GM12891 (cell line): Measurements from ENCODE around the gene KCNAB2.

Source experiments
- DNase-seq: peaks from one replicate; pipeline ENCODE4 v3.0.0; 2011; ENCODE audit warnings: low spot score; ENCODE audit not compliant: insufficient read length
- FAIRE-seq: peaks from 2 replicates; lab custom pipeline; 2011; peaks lifted over from hg19 to GRCh38; lab: Jason Lieb, UNC
- PAX5 ChIP-seq: IDR thresholded peaks from 2 replicates; pipeline ENCODE4 v1.6.1; 2011; ENCODE audit warnings: low read length, moderate library complexity, mild to moderate bottlenecking; ENCODE audit not compliant: insufficient read depth, severe bottlenecking
- POLR2A ChIP-seq: IDR thresholded peaks from 2 replicates; pipeline ENCODE4 v1.6.1; 2011; ENCODE audit warnings: low read depth, low read length, control low read depth
- POLR2AphosphoS5 ChIP-seq: IDR thresholded peaks from 2 replicates; pipeline ENCODE4 v1.6.1; 2011; ENCODE audit warnings: low read depth, low read length, control low read depth
- POU2F2 ChIP-seq: IDR thresholded peaks from 2 replicates; pipeline ENCODE4 v1.6.1; 2011; ENCODE audit warnings: low read depth, mild to moderate bottlenecking, control low read depth, low read length, moderate library complexity
- SPI1 ChIP-seq: IDR thresholded peaks from 2 replicates; pipeline ENCODE4 v1.6.1; 2011; ENCODE audit warnings: low read depth, low read length, control low read depth
- TAF1 ChIP-seq: IDR thresholded peaks from 2 replicates; pipeline ENCODE4 v1.6.1; 2011; ENCODE audit warnings: low read depth, low read length, control low read depth

Gene KCNAB2

GRCh38 chr1:6065093-6065858, 19.6 kb downstream of the KCNAB2 start:
- DNase-seq (no peak), FAIRE-seq (no peak)
- no peak for TF ChIP-seq POLR2AphosphoS5
- no peak for TF ChIP-seq SPI1
- TF ChIP-seq POLR2A, result no peak
- TF ChIP-seq POU2F2, result no peak
- TF ChIP-seq TAF1, result no peak
- TF ChIP-seq PAX5, result no peak

- TF ChIP-seq POLR2A (no peak), PAX5 (no peak), TAF1 (no peak), POLR2AphosphoS5 (no peak), POU2F2 (no peak), SPI1 (no peak)
- FAIRE-seq (no peak), DNase-seq (no peak)
These were observed 21.0 kb downstream of the KCNAB2 start for GRCh38 chr1:6066680-6067079.

- no peak for TF ChIP-seq POU2F2
- no peak for TF ChIP-seq TAF1
- TF ChIP-seq POLR2AphosphoS5, result no peak
- TF ChIP-seq PAX5, result no peak
- no peak for TF ChIP-seq POLR2A
- DNase-seq, result no peak
- no peak for FAIRE-seq
These were observed 22.4 kb downstream of the KCNAB2 start for GRCh38 chr1:6068073-6068472.

DNA sequence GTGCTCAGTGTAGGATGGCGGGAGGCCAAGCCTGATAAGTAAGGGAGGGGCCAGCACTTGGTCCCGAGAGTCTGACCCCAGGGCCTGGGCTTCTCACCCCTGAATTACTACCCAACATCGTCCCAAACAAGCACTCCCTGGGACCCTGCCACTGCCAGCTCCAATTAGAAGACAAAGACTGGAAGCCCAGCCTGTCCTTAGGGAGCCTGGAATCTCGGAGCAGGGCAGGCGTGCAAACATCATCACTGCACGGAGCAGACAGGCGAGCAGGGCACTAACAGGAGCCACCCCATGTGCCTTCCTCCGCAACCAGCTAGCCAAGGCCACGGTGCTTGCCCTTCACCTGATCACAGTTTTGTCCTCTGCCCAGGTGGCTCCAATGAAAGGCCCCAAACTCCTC, 23.2 kb downstream of the KCNAB2 start:
- TF ChIP-seq POU2F2, result no peak
- no peak for TF ChIP-seq SPI1
- TF ChIP-seq POLR2AphosphoS5, result no peak
- no peak for TF ChIP-seq PAX5
- TF ChIP-seq POLR2A, result no peak
- no peak for TF ChIP-seq TAF1
- DNase-seq (no peak), FAIRE-seq (no peak)

DNA sequence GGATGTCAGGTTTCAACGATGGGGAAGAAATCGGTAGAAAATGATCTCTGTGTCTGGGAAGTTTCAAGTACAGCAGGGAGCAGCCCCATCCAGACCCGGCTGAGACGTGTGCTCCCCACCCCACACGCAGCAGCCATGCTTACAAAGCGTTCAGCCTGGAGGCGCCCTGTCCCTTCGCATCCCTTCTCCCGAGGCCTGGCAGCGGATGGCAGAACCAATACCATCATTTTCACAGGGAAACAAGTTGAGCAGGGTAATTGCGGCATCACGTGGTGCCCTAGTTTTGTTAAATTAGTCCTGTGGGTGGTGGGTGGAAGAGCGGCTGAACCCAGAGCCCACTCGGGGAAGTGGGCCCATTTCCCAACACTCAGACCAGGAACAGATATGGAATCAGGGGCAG, 23.9 kb downstream of the KCNAB2 start:
- DNase-seq (no peak), FAIRE-seq (no peak)
- no peak for TF ChIP-seq TAF1
- TF ChIP-seq POLR2A, result no peak
- no peak for TF ChIP-seq PAX5
- TF ChIP-seq POU2F2, result no peak
- TF ChIP-seq SPI1, result no peak
- no peak for TF ChIP-seq POLR2AphosphoS5

GRCh38 chr1:6070450-6070974, 24.8 kb downstream of the KCNAB2 start:
- DNase-seq (no peak), FAIRE-seq (no peak)
- TF ChIP-seq POU2F2 (no peak), SPI1 (no peak), PAX5 (no peak), TAF1 (no peak), POLR2AphosphoS5 (no peak)

GRCh38 chr1:6071219-6071618, 25.5 kb downstream of the KCNAB2 start:
- FAIRE-seq (no peak), DNase-seq (no peak)
- TF ChIP-seq POLR2A (no peak), POLR2AphosphoS5 (no peak), TAF1 (no peak), SPI1 (no peak), POU2F2 (no peak), PAX5 (no peak)

DNA sequence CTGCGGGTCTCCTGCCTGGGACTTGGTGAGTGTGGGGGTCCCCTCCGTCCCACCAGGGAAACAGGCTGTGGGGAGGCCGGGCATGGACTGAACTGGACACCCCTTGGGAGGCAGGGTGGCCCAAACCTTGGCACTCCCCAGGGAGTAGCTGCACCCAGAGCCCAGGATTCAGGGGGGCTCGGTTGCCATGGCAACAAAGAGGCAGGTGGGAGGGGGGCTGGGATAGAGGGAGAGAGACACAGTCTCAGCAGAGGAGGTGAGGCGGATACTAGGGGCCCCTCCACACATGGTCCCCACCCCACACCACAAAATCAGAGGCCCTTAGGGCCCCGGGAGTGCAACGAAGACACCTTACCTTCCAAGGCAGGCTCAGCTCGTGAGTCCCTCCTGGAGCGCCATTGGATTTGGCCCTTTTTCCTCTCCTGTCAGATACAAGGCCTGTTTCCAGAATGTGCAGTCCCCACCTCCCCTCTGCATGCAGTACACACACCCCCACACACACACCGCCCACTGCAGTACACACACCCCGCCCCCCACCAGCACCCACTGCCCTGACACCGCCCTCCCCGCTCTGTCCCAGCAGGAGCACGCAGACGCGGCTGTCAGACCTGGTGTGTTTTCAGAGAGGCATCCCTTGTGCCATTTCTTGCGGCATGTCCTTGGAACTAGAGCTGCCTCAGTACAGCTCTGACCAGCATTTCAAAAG, 27.2 kb downstream of the KCNAB2 start:
- no peak for DNase-seq
- no peak for FAIRE-seq
- TF ChIP-seq SPI1 (no peak), POLR2A (no peak), PAX5 (no peak), POLR2AphosphoS5 (no peak), POU2F2 (no peak), TAF1 (no peak)

DNA sequence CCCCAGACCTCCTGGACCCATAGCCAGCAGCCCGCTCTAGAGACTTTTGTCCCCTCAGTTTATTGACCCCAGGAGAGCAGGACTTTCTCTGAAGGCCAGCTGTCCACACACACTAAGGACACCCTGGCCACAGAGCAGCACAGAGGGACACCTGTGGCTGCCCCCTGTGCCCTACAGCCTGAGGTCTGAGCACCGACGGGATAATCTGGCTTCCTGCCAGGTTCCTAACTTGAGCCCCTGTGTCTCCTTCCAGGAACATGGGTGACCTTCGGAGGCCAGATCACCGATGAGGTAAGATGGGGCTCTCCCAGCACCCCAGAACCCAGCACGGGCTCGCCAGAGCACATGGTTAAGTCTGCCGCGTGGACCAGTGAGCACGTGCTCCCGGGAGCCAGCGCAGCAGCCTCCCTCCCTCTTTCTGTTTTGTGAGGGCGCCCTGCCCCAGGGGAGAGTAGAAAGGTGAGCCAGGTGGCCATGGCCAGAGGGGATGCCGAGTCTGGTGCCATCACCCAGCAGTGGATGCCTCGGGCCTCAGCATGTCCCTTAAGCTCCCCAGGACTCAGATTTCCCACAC, 27.9 kb downstream of the KCNAB2 start:
- DNase-seq, result no peak
- TF ChIP-seq PAX5 (no peak), POLR2A (no peak), SPI1 (no peak), POU2F2 (no peak), TAF1 (no peak), POLR2AphosphoS5 (no peak)
- FAIRE-seq, result no peak
